GM21529 (cell line): ENCODE data around the gene IL22RA1.

ENCODE experiments used
- ATAC-seq: cut with Tn5 transposase; IDR thresholded peaks from one replicate; pipeline ENCODE4 v1.9.1; 2021; ENCODE audit not compliant: unreplicated experiment

IL22RA1 gene

DNA sequence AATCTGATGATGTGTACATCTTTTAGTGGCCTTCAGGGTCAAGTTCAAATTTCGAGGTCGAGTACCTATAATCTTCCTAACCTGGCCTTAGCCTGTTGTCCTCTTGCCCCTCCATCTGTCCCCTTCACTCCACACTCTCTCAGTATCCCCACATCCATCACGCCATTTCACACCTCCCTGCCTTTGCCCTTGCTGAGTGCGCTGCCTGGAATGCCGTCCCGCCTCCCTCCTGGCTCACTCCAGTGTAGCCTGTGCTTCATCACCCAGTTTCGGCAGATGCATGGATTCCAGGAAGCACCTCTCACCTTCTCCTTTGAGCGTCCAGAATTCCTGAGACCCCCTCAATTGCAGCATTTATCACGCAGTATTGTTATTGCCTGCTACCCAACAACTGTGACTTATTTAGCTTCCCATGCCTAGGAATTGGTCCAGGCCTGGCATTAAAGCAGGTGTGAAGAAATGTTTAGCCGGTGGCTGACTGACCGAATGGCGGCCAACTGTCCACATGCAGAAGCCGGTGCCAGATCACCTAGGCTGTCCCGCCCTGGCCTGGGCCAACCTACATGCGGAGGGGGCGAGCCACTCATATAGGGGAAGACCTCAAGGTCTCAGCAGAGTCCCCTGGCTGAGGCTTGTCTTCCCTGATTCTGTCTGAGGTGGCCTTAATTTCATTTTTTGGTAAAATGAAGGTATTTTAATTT is 65.5 kb downstream of the IL22RA1 start:
- ATAC-seq: no peak

GRCh38 chr1:24075946-24076345 is 67.0 kb downstream of the IL22RA1 start:
- ATAC-seq: no peak

GRCh38 chr1:24075590-24075854 is 67.4 kb downstream of the IL22RA1 start:
- no peak for ATAC-seq

DNA sequence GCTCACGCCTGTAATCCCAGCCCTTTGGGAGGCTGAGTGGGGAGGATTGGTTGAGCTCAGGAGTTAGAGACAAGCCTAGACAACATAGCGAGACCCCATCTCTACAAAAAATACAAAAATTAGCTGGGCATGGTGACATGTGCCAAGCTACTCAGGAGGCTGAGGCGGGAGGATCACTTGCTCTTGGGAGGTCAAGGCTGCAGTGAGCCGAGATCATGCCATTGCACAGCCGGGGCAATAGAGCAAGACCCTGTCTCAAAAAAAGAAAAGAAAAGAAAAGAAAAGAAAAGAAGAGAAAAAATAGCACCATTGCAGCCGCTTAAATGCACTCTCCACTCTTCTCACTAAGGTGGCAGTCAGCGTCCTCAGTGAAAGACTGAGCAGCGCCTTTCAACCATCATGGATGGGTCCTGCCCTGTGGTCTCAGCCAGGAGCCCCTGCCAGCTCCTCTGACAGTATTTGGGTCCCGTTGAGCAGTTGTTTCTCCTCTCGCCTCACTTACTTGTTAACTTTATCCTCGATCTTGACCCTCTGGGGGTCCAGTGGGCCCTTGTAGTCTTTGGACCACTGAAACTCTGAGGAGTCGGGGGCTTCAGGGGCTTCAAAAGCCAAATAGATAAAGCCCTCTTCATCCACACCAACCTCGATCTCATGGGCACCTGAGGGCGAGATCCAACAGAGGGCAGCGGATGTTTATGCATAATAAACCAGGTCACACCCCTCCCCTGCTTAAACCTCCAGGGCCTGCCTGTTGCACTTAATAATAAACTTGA is 67.9 kb downstream of the IL22RA1 start:
- no peak for ATAC-seq

DNA sequence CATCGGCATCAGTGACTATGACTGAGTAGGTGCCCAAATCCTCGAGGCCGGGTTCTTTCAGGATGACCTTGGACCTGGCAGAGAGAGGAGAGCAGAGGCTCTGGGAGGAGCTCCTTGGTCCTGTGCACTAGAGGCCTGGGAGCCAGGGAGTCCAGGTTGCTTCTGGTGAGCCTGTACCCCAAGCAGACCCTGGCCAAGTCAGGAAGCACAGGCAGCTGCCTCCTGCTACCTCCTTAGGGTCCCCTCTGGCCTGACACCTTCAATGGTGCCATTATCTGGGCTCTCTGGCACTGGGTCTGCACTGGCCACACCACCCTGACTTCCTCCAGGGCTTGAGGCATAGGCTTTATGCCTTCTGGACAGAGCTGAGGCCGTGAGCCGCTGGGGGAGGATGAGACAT is 68.7 kb downstream of the IL22RA1 start:
- no peak for ATAC-seq

DNA sequence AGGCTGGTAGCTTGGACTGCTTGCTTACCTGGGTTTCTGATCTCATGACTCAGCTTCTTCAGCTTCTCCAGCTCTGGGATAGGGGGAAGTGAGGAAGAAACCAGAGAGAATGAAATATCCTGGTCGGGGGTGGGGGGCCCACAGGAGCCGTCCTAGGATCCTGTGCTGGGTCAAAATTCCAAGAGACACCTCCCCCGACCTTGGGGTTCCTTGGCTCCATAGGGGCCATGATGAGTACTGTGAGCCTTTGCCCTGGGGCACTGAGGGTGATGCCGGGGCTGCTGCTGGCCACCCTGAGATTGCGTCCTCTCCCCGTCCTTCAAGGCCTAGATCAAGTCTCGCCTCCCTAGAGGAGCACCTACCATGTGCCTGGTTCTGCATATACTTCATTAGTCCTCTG is 71.0 kb downstream of the IL22RA1 start:
- no peak for ATAC-seq

DNA sequence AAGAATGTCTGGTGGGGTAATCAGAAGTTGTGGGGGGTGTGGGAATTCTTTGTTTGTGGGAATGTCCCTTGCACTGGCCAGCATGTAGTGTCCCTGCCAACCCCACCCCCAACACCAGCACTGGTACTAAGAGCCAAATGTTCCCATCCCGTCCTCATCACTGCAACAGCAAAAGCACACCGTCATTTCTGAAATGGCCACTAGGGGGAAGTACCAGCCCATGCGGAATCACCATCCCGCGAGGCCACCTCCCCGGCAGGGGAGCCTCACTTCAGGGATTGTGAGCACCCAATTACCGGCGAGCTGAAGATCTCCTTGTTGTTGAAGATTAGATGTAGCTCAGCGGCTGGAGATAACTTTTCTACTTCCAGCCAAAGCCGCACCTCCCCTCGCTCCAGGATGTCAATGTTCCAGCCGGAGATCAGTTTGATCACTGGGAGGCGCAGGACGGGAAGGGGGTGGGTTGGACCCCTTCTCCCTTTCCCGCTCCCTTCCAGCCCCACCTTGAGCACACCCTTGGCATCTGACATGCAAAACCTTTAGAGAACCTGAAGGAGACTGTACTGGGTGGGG is 72.0 kb downstream of the IL22RA1 start:
- ATAC-seq: no peak

- ATAC-seq: no peak
Observed at GRCh38 chr1:24069817-24070216, 73.1 kb downstream of the IL22RA1 start.
